ENCODE results near the gene GBX1.

The GBX1 gene

GRCh38 chr7:151175793-151176311 is 8.4 kb upstream of the GBX1 start:
- DNase-seq (ENCODE audit: low read depth, low spot score) = no peak
- H3K4me3 ChIP-seq (ENCODE audit: low read length) = no peak overlapping the region

- no peak for DNase-seq (ENCODE audit: low read depth, low spot score)
- H3K4me3 ChIP-seq (ENCODE audit: low read length) = no peak overlapping the region
Observed at GRCh38 chr7:151175047-151175792, 7.7 kb upstream of the GBX1 start.

GRCh38 chr7:151174246-151175046 is 7.0 kb upstream of the GBX1 start:
- DNase-seq (ENCODE audit: low read depth, low spot score) = no peak

GRCh38 chr7:151173386-151174245 is 6.1 kb upstream of the GBX1 start:
- no peak overlapping the region for H3K4me3 ChIP-seq (ENCODE audit: low read length)
- DNase-seq (ENCODE audit: low read depth, low spot score) = no peak

More at GRCh38 chr7:151174246-151175046, 7.0 kb upstream of the GBX1 start:
- H3K4me3 ChIP-seq (ENCODE audit: low read length) = no peak overlapping the region

- DNase-seq (ENCODE audit: low read depth, low spot score) = peak; percentile 47
- no peak overlapping the region for H3K4me3 ChIP-seq (ENCODE audit: low read length)
Observed at GRCh38 chr7:151172273-151173141, 5.0 kb upstream of the GBX1 start.

- no peak for DNase-seq (ENCODE audit: low read depth, low spot score)
- H3K4me3 ChIP-seq (ENCODE audit: low read length) = no peak overlapping the region
Observed at GRCh38 chr7:151168787-151169162, 1.3 kb upstream of the GBX1 start.

GRCh38 chr7:151168003-151168786 is 701 bp upstream of the GBX1 start:
- no peak for DNase-seq (ENCODE audit: low read depth, low spot score)

GRCh38 chr7:151166629-151167196 is 781 bp downstream of the GBX1 start:
- no peak for DNase-seq (ENCODE audit: low read depth, low spot score)
- no peak overlapping the region for H3K4me3 ChIP-seq (ENCODE audit: low read length)

More at GRCh38 chr7:151168003-151168786, 701 bp upstream of the GBX1 start:
- peak overlapping the region; percentile 5; the same call in 1 of the 2 replicates for H3K4me3 ChIP-seq (ENCODE audit: low read length)

- DNase-seq (ENCODE audit: low read depth, low spot score) = no peak
- no peak overlapping the region for H3K4me3 ChIP-seq (ENCODE audit: low read length)
Observed at GRCh38 chr7:151161757-151162156, 5.7 kb downstream of the GBX1 start.

GRCh38 chr7:151157645-151158329 is 9.7 kb downstream of the GBX1 start:
- no peak for DNase-seq (ENCODE audit: low read depth, low spot score)
- no peak overlapping the region for H3K4me3 ChIP-seq (ENCODE audit: low read length)

GRCh38 chr7:151152643-151153513 is 14.6 kb downstream of the GBX1 start:
- H3K4me3 ChIP-seq (ENCODE audit: low read length) = no peak overlapping the region
- DNase-seq (ENCODE audit: low read depth, low spot score) = no peak

GRCh38 chr7:151150388-151150787 is 17.1 kb downstream of the GBX1 start:
- no peak for DNase-seq (ENCODE audit: low read depth, low spot score)
- no peak overlapping the region for H3K4me3 ChIP-seq (ENCODE audit: low read length)

GRCh38 chr7:151148319-151149259 is 18.9 kb downstream of the GBX1 start:
- no peak for DNase-seq (ENCODE audit: low read depth, low spot score)
- no peak overlapping the region for H3K4me3 ChIP-seq (ENCODE audit: low read length)

GRCh38 chr7:151146761-151147160 is 20.7 kb downstream of the GBX1 start:
- no peak for DNase-seq (ENCODE audit: low read depth, low spot score)
- H3K4me3 ChIP-seq (ENCODE audit: low read length) = no peak overlapping the region

GRCh38 chr7:151144387-151144786 is 23.1 kb downstream of the GBX1 start:
- DNase-seq (ENCODE audit: low read depth, low spot score) = no peak
- no peak overlapping the region for H3K4me3 ChIP-seq (ENCODE audit: low read length)
